ENCODE measurements around the gene ZMYM2.
"Not testable (repeated sequence)": the region's sequence is repeated elsewhere in the genome, so short reads cannot be mapped to it uniquely, and the experiment has no call there.

ZMYM2 gene

DNA sequence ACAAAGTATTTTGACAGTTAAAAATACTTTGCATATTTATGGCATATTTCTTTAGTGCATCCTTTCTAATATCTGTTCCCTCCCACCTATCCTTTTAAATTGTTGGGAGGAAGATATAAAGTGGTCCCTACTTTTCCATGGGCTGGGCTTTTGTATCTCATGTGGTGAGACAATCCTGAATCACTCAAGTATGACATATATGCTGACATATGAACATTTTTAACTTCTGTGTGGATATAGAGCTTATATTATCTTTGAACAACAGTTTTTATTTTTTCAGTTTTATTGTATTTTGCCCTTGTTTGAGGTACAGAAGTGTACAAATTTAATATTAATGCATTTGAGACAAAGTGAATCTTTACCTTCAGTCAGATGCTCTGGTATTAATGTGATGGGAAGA is 3.4 kb downstream of the ZMYM2 start:
- no peak for TF ChIP-seq CTCF (IDR thresholded peaks at IDR 0.05; ENCODE audit: low read depth, low read length, missing control alignments)
- DNase-seq (ENCODE audit: extremely low read depth, low read depth) = no peak
- no peak overlapping the region for H3K4me3 ChIP-seq (replicated peaks; ENCODE audit: low read depth, low read length)

DNA sequence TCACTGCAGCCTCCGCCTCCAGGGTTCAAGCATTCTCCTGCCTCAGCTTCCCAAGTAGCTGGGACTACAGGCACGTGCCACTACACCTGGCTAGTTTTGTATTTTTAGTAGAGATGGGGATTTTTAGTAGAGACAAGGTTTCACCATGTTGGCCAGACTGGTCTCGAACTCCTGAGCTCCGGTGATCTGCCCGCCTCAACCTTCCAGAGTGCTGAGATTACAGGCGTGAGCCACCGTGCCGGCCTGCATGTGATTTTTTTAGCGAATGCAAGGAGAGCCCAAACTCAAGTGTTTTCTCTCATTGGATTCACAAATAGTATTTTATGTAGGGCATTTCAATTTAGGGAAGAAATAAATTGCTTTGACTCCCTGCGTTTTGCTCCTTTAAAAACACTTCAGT is 4.4 kb downstream of the ZMYM2 start:
- TF ChIP-seq CTCF (IDR thresholded peaks at IDR 0.05; ENCODE audit: low read depth, low read length, missing control alignments) = no peak
- no peak for DNase-seq (ENCODE audit: extremely low read depth, low read depth)
- H3K4me3 ChIP-seq (replicated peaks; ENCODE audit: low read depth, low read length) = no peak overlapping the region

GRCh38 chr13:19967621-19968020 is 9.1 kb downstream of the ZMYM2 start:
- TF ChIP-seq CTCF (IDR thresholded peaks at IDR 0.05; ENCODE audit: low read depth, low read length, missing control alignments) = no peak
- no peak for DNase-seq (ENCODE audit: extremely low read depth, low read depth)

DNA sequence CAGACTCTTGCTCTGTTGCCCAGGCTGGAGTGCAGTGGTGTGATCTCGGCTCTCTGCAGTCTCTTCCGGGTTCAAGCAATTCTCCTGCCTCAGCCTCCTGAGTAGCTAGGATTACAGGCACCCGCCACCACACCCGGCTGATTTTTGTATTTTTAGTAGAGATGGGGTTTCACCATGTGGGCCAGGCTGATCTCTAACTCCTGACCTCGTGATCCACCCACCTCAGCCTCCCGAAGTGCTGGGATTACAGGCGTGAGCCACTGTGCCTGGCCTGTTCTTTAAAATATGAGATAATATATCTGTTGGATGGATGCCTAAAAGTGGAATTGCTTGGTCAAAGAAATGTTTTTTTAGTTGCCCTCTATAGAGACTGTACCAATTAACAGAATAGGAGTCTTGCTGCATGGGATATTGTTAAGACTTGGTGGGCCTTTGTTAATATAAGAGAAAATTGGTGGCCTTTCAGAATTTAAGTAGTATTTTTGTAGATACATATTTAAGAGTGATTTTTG is 16.0 kb downstream of the ZMYM2 start:
- not testable (repeated sequence) for H3K4me3 ChIP-seq (replicated peaks; ENCODE audit: low read depth, low read length); DNase-seq (ENCODE audit: extremely low read depth, low read depth)

More at GRCh38 chr13:19967621-19968020, 9.1 kb downstream of the ZMYM2 start:
- H3K4me3 ChIP-seq (replicated peaks; ENCODE audit: low read depth, low read length) = no peak overlapping the region

DNA sequence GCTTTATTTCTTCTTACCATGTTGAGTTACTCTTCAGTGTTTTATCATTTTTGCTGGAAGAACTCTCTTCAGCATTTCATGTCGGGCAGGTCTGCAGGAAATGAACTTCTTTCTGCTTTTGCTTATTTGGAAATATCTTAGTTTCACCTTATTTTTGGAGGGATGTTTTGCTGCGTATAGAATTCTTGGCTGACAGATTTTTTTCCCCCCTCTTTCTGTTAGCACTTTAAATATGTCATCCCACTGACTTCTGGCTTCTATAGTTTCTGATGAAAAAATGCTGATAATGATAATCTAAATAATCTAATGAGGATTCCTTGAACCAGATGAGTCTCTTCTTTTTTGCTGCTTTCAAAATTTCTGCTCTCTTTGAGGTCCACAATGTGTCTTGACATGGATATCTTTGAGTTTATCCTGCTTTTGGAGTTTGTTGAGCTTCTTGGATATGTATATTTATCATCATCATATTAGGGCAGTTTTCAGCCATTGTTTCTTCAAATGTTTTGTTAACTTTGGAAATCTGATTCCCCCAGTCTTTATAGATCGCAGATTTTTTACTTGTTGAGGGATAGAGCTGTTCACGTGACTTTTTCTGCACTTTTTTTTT is 20.4 kb downstream of the ZMYM2 start:
- TF ChIP-seq CTCF (IDR thresholded peaks at IDR 0.05; ENCODE audit: low read depth, low read length, missing control alignments) = no peak
- DNase-seq (ENCODE audit: extremely low read depth, low read depth) = no peak
- H3K4me3 ChIP-seq (replicated peaks; ENCODE audit: low read depth, low read length) = no peak overlapping the region

- DNase-seq (ENCODE audit: extremely low read depth, low read depth) = no peak
- no peak for TF ChIP-seq CTCF (IDR thresholded peaks at IDR 0.05; ENCODE audit: low read depth, low read length, missing control alignments)
Observed at GRCh38 chr13:19981685-19982238, 23.2 kb downstream of the ZMYM2 start.

DNA sequence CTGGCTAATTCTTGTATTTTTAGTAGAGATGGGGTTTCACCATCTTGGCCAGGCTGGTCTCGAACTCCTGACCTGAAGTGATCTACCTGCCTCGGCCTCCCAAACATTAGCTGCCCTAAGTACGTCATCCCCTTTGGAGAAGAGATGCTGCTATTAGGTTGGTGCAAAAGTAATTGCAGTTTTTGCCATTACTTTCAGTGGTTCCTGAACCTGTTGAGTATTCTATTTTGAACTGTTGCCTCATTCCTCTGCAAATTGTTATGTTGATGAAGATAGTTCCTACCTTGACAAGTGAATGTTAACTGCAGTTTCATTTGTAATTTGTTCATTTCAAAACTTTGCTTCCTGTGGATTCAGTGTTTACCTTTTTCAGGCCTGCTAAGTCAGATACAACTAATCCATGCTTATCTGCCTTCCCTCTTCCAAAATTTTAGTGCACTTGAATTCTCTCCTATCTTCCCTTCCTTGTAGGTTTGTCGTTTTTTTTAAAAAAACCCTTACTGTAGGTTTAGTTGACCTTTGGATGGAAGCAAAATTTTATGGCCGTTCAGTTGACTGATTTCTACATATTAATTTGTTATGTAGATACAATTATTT is 24.0 kb downstream of the ZMYM2 start:
- no peak for TF ChIP-seq CTCF (IDR thresholded peaks at IDR 0.05; ENCODE audit: low read depth, low read length, missing control alignments)
- no peak overlapping the region for H3K4me3 ChIP-seq (replicated peaks; ENCODE audit: low read depth, low read length)
- DNase-seq (ENCODE audit: extremely low read depth, low read depth) = no peak

More at GRCh38 chr13:19981685-19982238, 23.2 kb downstream of the ZMYM2 start:
- H3K4me3 ChIP-seq (replicated peaks; ENCODE audit: low read depth, low read length) = no peak overlapping the region

Data from HFF-Myc (cell line).